ENCODE data around the gene ZNF609.

ZNF609 gene

DNA sequence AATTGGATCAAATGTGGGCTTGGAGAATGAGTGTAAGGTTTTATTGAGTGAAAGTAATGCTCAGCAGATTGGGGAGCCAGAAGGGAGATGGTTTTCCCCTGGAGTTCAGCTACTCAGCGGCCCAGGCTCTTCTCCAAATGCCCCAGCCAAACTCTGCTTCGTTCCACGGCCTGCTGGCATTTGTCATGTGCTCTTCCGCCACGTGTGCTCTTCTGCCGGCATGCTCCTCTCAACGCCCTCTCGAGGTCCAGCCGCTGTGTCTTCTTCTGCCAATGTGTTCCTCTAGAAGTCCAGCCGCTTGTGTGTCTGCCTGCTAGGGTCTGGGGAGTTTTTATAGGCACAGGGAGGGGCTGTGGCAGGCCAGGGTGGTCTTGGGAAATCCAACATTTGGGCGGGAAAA is 158.2 kb downstream of the ZNF609 start:
- no peak for ATAC-seq

DNA sequence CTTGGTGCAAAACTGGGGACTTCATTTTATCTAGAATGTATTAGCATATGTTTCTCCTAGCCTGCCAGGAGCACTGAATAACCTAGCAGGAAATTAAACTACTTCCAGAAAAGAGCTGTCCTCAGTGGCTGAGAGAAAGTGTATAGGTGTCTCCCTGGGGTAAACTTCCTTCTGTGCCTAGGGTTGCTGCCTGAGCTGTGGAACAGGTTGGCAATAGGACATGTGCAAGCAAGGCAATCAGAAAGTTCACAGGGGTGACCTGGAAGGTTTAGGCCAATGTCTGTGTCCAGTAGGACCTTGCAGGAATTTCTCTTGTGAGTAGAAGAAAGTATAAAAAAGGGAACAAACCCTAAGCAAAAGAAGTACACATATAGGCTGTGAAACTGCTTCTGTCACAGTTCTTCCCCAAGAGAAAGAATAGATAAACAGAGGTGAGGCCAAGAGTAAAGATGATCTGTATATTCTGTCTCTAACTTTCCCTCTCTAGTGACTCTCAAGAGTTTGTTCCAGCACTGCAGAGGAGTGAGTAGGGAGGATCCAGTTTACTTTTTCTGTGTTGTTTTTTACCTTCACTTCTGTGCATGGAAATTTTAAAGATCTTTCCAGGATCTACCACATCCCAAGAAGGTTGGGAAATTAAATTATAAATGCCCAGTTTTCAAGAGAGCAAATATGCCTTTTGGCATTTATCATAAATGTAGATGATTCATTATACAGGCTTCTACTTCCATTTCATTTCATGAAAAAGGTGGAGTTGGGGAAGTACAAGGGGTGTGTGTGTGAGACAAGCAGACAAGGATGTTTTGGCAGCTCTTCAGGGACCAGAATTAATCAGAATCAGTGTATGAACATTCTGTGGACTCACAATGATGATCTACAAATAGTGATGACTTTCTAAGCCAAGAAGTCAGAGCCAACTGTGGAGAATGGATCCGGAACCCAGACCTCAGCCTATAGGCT is 159.8 kb downstream of the ZNF609 start:
- TF ChIP-seq OSR1 (CRISPR knock-in tag; IDR thresholded peaks at IDR 0.05), result no peak
- peak; percentile 35 for TF ChIP-seq ISL1 (CRISPR knock-in tag; IDR thresholded peaks at IDR 0.05)
- peak; percentile 78 for ATAC-seq

More for the DNA sequence above, 158.2 kb downstream of the ZNF609 start:
- TF ChIP-seq, protein P1, sequence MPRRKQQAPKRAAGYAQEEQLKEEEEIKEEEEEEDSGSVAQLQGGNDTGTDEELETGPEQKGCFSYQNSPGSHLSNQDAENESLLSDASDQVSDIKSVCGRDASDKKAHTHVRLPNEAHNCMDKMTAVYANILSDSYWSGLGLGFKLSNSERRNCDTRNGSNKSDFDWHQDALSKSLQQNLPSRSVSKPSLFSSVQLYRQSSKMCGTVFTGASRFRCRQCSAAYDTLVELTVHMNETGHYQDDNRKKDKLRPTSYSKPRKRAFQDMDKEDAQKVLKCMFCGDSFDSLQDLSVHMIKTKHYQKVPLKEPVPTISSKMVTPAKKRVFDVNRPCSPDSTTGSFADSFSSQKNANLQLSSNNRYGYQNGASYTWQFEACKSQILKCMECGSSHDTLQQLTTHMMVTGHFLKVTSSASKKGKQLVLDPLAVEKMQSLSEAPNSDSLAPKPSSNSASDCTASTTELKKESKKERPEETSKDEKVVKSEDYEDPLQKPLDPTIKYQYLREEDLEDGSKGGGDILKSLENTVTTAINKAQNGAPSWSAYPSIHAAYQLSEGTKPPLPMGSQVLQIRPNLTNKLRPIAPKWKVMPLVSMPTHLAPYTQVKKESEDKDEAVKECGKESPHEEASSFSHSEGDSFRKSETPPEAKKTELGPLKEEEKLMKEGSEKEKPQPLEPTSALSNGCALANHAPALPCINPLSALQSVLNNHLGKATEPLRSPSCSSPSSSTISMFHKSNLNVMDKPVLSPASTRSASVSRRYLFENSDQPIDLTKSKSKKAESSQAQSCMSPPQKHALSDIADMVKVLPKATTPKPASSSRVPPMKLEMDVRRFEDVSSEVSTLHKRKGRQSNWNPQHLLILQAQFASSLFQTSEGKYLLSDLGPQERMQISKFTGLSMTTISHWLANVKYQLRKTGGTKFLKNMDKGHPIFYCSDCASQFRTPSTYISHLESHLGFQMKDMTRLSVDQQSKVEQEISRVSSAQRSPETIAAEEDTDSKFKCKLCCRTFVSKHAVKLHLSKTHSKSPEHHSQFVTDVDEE (CRISPR knock-in tag; IDR thresholded peaks at IDR 0.05), result no peak
- no peak for TF ChIP-seq ZNF8 (CRISPR knock-in tag; IDR thresholded peaks at IDR 0.05)
- no peak for TF ChIP-seq PPARA (CRISPR knock-in tag; IDR thresholded peaks at IDR 0.05; ENCODE audit: borderline replicate concordance)
- no peak for TF ChIP-seq ZFP30 (CRISPR knock-in tag; IDR thresholded peaks at IDR 0.05)
- TF ChIP-seq TOX (CRISPR knock-in tag; IDR thresholded peaks at IDR 0.05; ENCODE audit: borderline replicate concordance), result no peak
- TF ChIP-seq RARB (CRISPR knock-in tag; IDR thresholded peaks at IDR 0.05), result no peak
- TF ChIP-seq CSDC2 (CRISPR knock-in tag; IDR thresholded peaks at IDR 0.05), result no peak
- TF ChIP-seq, protein P2, sequence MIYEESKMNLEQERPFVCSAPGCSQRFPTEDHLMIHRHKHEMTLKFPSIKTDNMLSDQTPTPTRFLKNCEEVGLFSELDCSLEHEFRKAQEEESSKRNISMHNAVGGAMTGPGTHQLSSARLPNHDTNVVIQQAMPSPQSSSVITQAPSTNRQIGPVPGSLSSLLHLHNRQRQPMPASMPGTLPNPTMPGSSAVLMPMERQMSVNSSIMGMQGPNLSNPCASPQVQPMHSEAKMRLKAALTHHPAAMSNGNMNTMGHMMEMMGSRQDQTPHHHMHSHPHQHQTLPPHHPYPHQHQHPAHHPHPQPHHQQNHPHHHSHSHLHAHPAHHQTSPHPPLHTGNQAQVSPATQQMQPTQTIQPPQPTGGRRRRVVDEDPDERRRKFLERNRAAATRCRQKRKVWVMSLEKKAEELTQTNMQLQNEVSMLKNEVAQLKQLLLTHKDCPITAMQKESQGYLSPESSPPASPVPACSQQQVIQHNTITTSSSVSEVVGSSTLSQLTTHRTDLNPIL (CRISPR knock-in tag; IDR thresholded peaks at IDR 0.05; ENCODE audit: low read depth), result no peak
- no peak for TF ChIP-seq ZC3H10 (CRISPR knock-in tag; IDR thresholded peaks at IDR 0.05)
- no peak for TF ChIP-seq OSR1 (CRISPR knock-in tag; IDR thresholded peaks at IDR 0.05)
- TF ChIP-seq, protein P3, sequence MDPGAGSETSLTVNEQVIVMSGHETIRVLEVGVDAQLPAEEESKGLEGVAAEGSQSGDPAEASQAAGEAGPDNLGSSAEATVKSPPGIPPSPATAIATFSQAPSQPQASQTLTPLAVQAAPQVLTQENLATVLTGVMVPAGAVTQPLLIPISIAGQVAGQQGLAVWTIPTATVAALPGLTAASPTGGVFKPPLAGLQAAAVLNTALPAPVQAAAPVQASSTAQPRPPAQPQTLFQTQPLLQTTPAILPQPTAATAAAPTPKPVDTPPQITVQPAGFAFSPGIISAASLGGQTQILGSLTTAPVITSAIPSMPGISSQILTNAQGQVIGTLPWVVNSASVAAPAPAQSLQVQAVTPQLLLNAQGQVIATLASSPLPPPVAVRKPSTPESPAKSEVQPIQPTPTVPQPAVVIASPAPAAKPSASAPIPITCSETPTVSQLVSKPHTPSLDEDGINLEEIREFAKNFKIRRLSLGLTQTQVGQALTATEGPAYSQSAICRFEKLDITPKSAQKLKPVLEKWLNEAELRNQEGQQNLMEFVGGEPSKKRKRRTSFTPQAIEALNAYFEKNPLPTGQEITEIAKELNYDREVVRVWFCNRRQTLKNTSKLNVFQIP (CRISPR knock-in tag; IDR thresholded peaks at IDR 0.05; ENCODE audit: borderline replicate concordance, low read depth), result no peak

DNA sequence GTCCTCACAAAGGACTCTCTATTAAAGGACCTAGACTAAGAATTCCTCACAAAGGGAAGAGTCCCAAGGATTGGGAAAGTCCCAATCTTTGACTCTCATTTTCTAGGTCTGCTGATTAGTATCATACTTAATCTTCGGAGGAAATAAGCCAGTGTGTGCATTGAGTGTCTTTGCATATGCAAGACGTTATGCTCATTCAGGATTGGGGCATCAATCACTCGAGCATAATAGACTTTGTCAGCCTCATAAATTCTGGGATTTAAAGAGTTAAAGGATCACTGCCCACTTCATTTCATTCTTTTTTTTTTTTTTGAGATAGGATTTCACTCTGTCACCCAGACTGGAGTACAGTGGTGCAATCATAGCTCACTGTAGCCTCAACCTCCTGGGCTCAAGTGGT is 160.7 kb downstream of the ZNF609 start:
- no peak for TF ChIP-seq ISL1 (CRISPR knock-in tag; IDR thresholded peaks at IDR 0.05)
- TF ChIP-seq TCF4 (CRISPR knock-in tag; IDR thresholded peaks at IDR 0.05; ENCODE audit: borderline replicate concordance), result no peak
- no peak for TF ChIP-seq ZFP3 (CRISPR knock-in tag; IDR thresholded peaks at IDR 0.05)
- no peak for TF ChIP-seq GLIS3 (CRISPR knock-in tag; IDR thresholded peaks at IDR 0.05)
- ATAC-seq, result no peak

DNA sequence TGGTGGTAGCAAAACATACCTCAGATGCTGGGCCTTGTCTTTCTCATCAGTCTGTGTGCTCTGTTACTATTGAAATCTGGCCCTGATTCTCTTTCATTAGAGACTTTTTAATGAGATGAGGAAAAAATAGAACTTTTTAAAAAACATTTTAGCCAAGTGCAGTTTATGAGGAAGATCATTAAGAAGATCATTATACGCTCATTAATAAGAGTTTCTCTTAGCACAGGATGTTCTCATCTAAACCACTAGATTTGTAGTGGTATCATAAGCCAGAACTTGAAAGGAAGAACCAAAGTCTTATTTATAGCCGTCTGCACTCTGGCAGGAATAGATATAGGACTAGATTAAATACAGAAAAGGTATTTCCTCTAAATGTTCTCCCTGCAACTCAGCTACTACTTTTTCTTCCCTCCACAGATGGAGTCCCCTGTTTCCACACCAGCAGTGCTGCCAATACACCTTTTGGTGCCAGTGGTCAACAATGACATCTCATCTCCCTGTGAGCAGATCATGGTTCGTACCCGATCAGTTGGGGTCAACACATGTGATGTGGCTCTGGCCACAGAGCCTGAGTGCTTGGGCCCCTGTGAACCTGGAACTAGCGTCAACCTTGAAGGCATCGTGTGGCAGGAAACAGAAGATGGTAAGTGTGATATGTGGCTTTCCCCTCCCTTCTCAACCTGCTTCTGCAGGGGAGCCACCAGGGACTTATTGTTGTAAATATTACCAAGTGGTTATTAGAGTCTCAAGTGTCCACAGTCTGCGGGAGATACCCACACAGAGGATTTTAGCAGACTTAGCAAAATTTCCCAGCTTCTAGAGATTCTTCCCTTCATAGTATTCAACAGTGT is 162.3 kb downstream of the ZNF609 start:
- no peak for ATAC-seq
- TF ChIP-seq, protein P4, sequence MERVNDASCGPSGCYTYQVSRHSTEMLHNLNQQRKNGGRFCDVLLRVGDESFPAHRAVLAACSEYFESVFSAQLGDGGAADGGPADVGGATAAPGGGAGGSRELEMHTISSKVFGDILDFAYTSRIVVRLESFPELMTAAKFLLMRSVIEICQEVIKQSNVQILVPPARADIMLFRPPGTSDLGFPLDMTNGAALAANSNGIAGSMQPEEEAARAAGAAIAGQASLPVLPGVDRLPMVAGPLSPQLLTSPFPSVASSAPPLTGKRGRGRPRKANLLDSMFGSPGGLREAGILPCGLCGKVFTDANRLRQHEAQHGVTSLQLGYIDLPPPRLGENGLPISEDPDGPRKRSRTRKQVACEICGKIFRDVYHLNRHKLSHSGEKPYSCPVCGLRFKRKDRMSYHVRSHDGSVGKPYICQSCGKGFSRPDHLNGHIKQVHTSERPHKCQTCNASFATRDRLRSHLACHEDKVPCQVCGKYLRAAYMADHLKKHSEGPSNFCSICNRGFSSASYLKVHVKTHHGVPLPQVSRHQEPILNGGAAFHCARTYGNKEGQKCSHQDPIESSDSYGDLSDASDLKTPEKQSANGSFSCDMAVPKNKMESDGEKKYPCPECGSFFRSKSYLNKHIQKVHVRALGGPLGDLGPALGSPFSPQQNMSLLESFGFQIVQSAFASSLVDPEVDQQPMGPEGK (CRISPR knock-in tag; IDR thresholded peaks at IDR 0.05; ENCODE audit: borderline replicate concordance), result no peak
- TF ChIP-seq ISL1 (CRISPR knock-in tag; IDR thresholded peaks at IDR 0.05) (no peak), OSR1 (CRISPR knock-in tag; IDR thresholded peaks at IDR 0.05) (no peak), CSDC2 (CRISPR knock-in tag; IDR thresholded peaks at IDR 0.05) (no peak)

Data from SK-N-SH treated with all-trans-retinoic acid at 6 μM for 48 hours (cell line).